Measurements from ENCODE around the gene TNPO2.

TNPO2 gene

GRCh38 chr19:12672744-12673143 is 51.0 kb downstream of the TNPO2 start:
- no peak for DNase-seq

- DNase-seq, result no peak
Observed at GRCh38 chr19:12670159-12670928, 53.4 kb downstream of the TNPO2 start.

- DNase-seq, result peak; percentile 78
Observed at GRCh38 chr19:12669270-12670158, 54.2 kb downstream of the TNPO2 start.

- peak; percentile 29 for DNase-seq
Observed at GRCh38 chr19:12668932-12669269, 54.8 kb downstream of the TNPO2 start.

GRCh38 chr19:12668346-12668745 is 55.4 kb downstream of the TNPO2 start:
- no peak for DNase-seq

- DNase-seq, result no peak
Observed at GRCh38 chr19:12667731-12668302, 55.9 kb downstream of the TNPO2 start.

GRCh38 chr19:12666265-12667048 is 57.3 kb downstream of the TNPO2 start, which contains the start of the genes MAN2B1 and WDR83:
Gene MAN2B1, minus strand, starts transcription at chr19:12666742. Its CDS starts 41 bp downstream, at chr19:12666701.
Gene WDR83, plus strand, starts transcription at chr19:12666807. Its CDS starts 2,984 bp downstream, at chr19:12669791.
- peak; percentile 77 for DNase-seq

- DNase-seq, result no peak
Observed at GRCh38 chr19:12665671-12666264, 58.0 kb downstream of the TNPO2 start.

GRCh38 chr19:12665281-12665573 is 58.5 kb downstream of the TNPO2 start:
- no peak for DNase-seq

GRCh38 chr19:12664406-12665280 is 59.1 kb downstream of the TNPO2 start:
- DNase-seq, result no peak

- no peak for DNase-seq
Observed at GRCh38 chr19:12660980-12661379, 62.8 kb downstream of the TNPO2 start.

GRCh38 chr19:12657966-12658365 is 65.8 kb downstream of the TNPO2 start:
- DNase-seq, result no peak

GRCh38 chr19:12656899-12657571 is 66.7 kb downstream of the TNPO2 start:
- DNase-seq, result no peak

- DNase-seq, result no peak
Observed at GRCh38 chr19:12655546-12655945, 68.2 kb downstream of the TNPO2 start.

GRCh38 chr19:12652219-12652618 is 71.5 kb downstream of the TNPO2 start:
- no peak for DNase-seq

GRCh38 chr19:12649941-12650340 is 73.8 kb downstream of the TNPO2 start:
- no peak for DNase-seq
